Measurements from ENCODE around the gene MYBPC1. TPM values are rescaled to one million over a fixed set of nuclear protein-coding genes. Genes with fewer than 3 reads are reported as not detected.
A peak's percentile ranks its signal among the peaks of the same experiment; 100 is the strongest.

The MYBPC1 gene
- total RNA-seq, 6 experiments from 2014 or later, result 0.07 to 6.3 (median 0.66) TPM; not detected in 1

GRCh38 chr12:101608301-101609133 is 13.7 kb downstream of the MYBPC1 start:
- no peaks in the 10 kb centered on the region for H3K27me3 ChIP-seq
- ATAC-seq (peak in 3 of 4 donors; percentile 51 to 56 (median 52)), DNase-seq (no peak)
- intact Hi-C loops (cut with DNase I), result no loop called here
- no peaks in the 10 kb centered on the region for H3K9me3 ChIP-seq
- no peak overlapping the region for H3K27ac ChIP-seq
- 34% methylated on average over 10 of the region's 10 CpGs for WGBS (ENCODE audit: insufficient coverage, low coverage, low lambda C conversion rate, missing lambda C conversion rate)
- TF ChIP-seq, protein P1, sequence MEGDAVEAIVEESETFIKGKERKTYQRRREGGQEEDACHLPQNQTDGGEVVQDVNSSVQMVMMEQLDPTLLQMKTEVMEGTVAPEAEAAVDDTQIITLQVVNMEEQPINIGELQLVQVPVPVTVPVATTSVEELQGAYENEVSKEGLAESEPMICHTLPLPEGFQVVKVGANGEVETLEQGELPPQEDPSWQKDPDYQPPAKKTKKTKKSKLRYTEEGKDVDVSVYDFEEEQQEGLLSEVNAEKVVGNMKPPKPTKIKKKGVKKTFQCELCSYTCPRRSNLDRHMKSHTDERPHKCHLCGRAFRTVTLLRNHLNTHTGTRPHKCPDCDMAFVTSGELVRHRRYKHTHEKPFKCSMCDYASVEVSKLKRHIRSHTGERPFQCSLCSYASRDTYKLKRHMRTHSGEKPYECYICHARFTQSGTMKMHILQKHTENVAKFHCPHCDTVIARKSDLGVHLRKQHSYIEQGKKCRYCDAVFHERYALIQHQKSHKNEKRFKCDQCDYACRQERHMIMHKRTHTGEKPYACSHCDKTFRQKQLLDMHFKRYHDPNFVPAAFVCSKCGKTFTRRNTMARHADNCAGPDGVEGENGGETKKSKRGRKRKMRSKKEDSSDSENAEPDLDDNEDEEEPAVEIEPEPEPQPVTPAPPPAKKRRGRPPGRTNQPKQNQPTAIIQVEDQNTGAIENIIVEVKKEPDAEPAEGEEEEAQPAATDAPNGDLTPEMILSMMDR (IDR thresholded peaks at IDR 0.05), result no peak
- TF ChIP-seq POLR2A (IDR thresholded peaks at IDR 0.05), result no peak
- H3K36me3 ChIP-seq, result no peaks in the 10 kb centered on the region
- H3K4me3 ChIP-seq, result no peak overlapping the region
- peaks cover 0 to 12% (median 3%) of the 10 kb centered on the region in 4 donors for H3K4me1 ChIP-seq

DNA sequence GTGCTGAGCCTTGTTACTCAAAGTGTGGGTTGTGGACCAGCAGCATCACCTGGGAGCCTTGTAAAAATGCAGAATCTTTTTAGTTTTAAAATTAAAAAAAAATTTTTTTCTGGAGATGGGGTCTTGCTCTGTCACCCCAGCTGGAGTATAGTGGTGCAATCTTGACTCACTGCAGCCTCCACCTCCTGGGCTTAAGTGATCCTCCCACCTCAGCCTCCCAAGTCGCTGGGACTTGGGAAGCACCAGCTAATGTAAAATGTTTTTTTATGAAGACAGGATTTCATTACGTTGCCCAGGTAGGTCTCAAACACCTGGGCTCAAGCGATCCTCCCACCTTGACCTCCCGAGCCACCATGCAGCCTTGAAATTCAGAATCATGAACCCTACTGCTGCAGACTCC is 14.4 kb downstream of the MYBPC1 start:
- intact Hi-C loops (cut with DNase I), result no loop called here
- 82% methylated on average over 4 of the region's 4 CpGs for WGBS (ENCODE audit: insufficient coverage, low coverage, low lambda C conversion rate, missing lambda C conversion rate)

DNA sequence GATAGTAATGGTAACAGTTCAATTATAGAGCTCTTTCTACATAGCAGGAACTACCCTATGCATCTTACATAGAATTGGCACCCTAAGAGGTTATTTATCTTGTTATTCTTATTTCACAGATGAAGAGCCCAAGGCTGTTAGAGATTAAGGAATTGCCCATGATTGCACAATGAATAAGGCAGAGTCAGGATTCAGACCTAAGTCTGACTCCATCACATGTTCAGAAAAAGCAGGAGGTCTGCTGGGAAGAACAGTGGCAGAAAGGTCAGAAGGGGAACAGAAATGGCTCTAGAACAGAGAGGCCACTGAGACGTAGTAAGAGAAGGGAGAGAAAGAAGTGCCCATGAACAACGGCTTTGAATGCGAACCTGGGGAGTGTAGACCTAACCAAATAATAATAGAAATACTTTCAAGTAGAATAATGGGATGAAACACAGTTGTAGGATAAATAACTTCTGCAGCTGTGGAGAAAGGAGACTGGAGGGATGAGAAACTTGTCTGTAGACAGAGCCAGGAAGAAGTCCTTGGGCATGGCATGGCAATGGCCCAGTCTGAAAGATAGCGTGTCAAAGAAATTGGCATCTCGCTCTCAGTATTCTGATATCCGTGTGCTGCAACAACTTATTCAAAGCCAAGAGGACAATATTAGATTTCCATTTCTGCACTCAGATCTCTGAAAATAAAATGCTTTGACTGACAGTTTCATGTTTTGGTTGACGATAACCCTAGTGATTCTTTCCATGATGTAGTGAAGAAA is 17.6 kb downstream of the MYBPC1 start:
- no peaks in the 10 kb centered on the region for H3K27me3 ChIP-seq
- TF ChIP-seq, protein P1 (IDR thresholded peaks at IDR 0.05), result no peak
- no peak for TF ChIP-seq POLR2A (IDR thresholded peaks at IDR 0.05)
- no peak overlapping the region for H3K27ac ChIP-seq
- intact Hi-C loops (cut with DNase I), result no loop called here
- no peak overlapping the region for H3K4me3 ChIP-seq
- peaks cover 0 to 6% (median 2%) of the 10 kb centered on the region in 4 donors for H3K4me1 ChIP-seq
- no peaks in the 10 kb centered on the region for H3K9me3 ChIP-seq
- no peak for ATAC-seq
- no peaks in the 10 kb centered on the region for H3K36me3 ChIP-seq
- 67% methylated on average over 7 of the region's 7 CpGs for WGBS (ENCODE audit: insufficient coverage, low coverage, low lambda C conversion rate, missing lambda C conversion rate)
- DNase-seq, result no peak

More for the DNA sequence above, 14.4 kb downstream of the MYBPC1 start:
- Histone ChIP-seq H3K27ac (no peak overlapping the region), H3K36me3 (no peaks in the 10 kb centered on the region), H3K27me3 (no peaks in the 10 kb centered on the region), H3K4me3 (no peak overlapping the region), H3K4me1 (peaks cover 0 to 9% (median 3%) of the 10 kb centered on the region in 4 donors), H3K9me3 (no peaks in the 10 kb centered on the region)
- no peak for DNase-seq
- no peak for ATAC-seq
- TF ChIP-seq POLR2A (IDR thresholded peaks at IDR 0.05), result no peak
- TF ChIP-seq, protein P1 (IDR thresholded peaks at IDR 0.05), result no peak

DNA sequence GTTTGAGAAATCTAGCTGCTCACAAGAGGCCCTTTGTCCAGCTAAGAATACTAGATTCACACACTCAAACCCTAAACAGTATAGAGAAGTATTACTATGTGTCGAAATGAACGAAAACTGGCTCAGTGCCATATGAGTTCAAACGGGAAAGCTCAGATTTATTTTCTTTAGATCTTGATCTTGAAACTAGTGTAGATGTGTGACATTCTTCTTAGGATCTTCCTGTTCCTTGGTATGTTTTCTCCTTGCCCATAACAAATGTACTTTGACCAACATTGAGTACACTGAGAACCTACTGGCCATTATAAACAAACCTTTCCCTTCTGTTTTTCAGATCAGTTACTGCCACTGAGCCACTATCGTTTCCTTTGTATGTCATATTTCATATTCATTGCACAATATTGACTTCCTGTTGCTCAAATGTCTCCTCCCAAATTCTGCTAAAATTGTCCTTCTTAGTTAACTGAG is 21.3 kb downstream of the MYBPC1 start:
- TF ChIP-seq, protein P1 (IDR thresholded peaks at IDR 0.05), result no peak
- TF ChIP-seq POLR2A (IDR thresholded peaks at IDR 0.05), result no peak
- intact Hi-C loops (cut with DNase I), result no loop called here
- DNase-seq (no peak), ATAC-seq (peak; percentile 25 to 58 (median 36))
- peak overlapping the region in 1 of 3 donors; percentile 13 for H3K27ac ChIP-seq
- no peaks in the 10 kb centered on the region for H3K36me3 ChIP-seq
- H3K27me3 ChIP-seq, result no peaks in the 10 kb centered on the region
- H3K4me3 ChIP-seq, result no peak overlapping the region
- H3K9me3 ChIP-seq, result no peaks in the 10 kb centered on the region
- 6% methylated on average over 4 of the region's 4 CpGs for WGBS (ENCODE audit: insufficient coverage, low coverage, low lambda C conversion rate, missing lambda C conversion rate)
- peaks cover 0 to 23% (median 7%) of the 10 kb centered on the region in 4 donors for H3K4me1 ChIP-seq
